CD4-positive, alpha-beta memory T cell (primary cell): ENCODE measurements around the gene SMIM36. TPM values are rescaled to one million over a fixed set of nuclear protein-coding genes. Genes with fewer than 3 reads are reported as not detected.

Experiments
- CTCF ChIA-PET: fragments of 350-600 bp; sonication (Branson Sonifier 250); formaldehyde crosslinking; loops from one replicate; lab custom pipeline; 2021; ENCODE audit warnings: inconsistent platforms; ENCODE audit not compliant: partially characterized antibody; lab: Charles Lee
- POLR2A ChIA-PET: fragments of 350-600 bp; sonication (Branson Sonifier 250); formaldehyde crosslinking; loops from one replicate; lab custom pipeline; 2021; ENCODE audit not compliant: partially characterized antibody; lab: Charles Lee
- DNase-seq, 5 donors: peaks; one replicate each; pipeline versions ENCODE4 v3.0.0 to v3.0.0-alpha.2; 2020 to 2022; ENCODE audit warnings: mixed read lengths in 1 of 5
- H3K27ac ChIP-seq: one replicate; pipeline ENCODE4 v1.7.0; 2013; ENCODE audit warnings: low read depth, low read length
- H3K27me3 ChIP-seq: 2 replicates; pipeline ENCODE4 v1.7.0; 2013; ENCODE audit warnings: mild to moderate bottlenecking, low read length, moderate library complexity; ENCODE audit not compliant: insufficient read depth
- H3K36me3 ChIP-seq: 2 replicates; pipeline ENCODE4 v1.7.0; 2013; ENCODE audit warnings: mild to moderate bottlenecking, low read length, moderate library complexity; ENCODE audit not compliant: insufficient read depth
- H3K4me1 ChIP-seq: 2 replicates; pipeline ENCODE4 v1.7.0; 2013; ENCODE audit warnings: mild to moderate bottlenecking, low read length, moderate library complexity; ENCODE audit not compliant: insufficient read depth
- H3K4me3 ChIP-seq, 2 donors: one replicate each; pipeline ENCODE4 v1.7.0; 2013; ENCODE audit warnings: low read length in 2 of 2, mild to moderate bottlenecking in 1 of 2
- H3K9me3 ChIP-seq, 2 donors: one replicate each; pipeline ENCODE4 v1.7.0; 2013; ENCODE audit warnings: low read length in 2 of 2, control low read depth in 1 of 2; ENCODE audit not compliant: control insufficient read depth in 1 of 2
- H3K27ac Mint-ChIP-seq, 7 donors: one replicate each; pipeline ENCODE4 v1.8.0; 2020 to 2021; ENCODE audit warnings: mixed read lengths in 7 of 7, mild to moderate bottlenecking in 6 of 7, inconsistent platforms in 3 of 7, moderate library complexity in 3 of 7
- H3K27me3 Mint-ChIP-seq, 2 donors: one replicate each; pipeline ENCODE4 v1.8.0; 2020 to 2021; ENCODE audit warnings: mixed read lengths in 2 of 2
- H3K36me3 Mint-ChIP-seq, 2 donors: one replicate each; pipeline ENCODE4 v1.8.0; 2020 to 2021; ENCODE audit warnings: mixed read lengths in 2 of 2, inconsistent platforms in 1 of 2, mild to moderate bottlenecking in 1 of 2
- H3K4me1 Mint-ChIP-seq, 4 donors: one replicate each; pipeline ENCODE4 v1.8.0; 2020 to 2021; ENCODE audit warnings: mixed read lengths in 4 of 4, mild to moderate bottlenecking in 1 of 4
- H3K4me3 Mint-ChIP-seq, 8 donors: one replicate each; pipeline ENCODE4 v1.8.0; 2020 to 2021; ENCODE audit warnings: mixed read lengths in 8 of 8, mild to moderate bottlenecking in 7 of 8, moderate library complexity in 6 of 8, inconsistent platforms in 3 of 8
- H3K9me3 Mint-ChIP-seq, 8 donors: one replicate each; pipeline ENCODE4 v1.8.0; 2020 to 2021; ENCODE audit warnings: mixed read lengths in 8 of 8, mild to moderate bottlenecking in 5 of 8, inconsistent platforms in 3 of 8, moderate library complexity in 1 of 8
- intact Hi-C: fragments of 100-400 bp; cut with micrococcal nuclease; formaldehyde crosslinking; loops from one replicate; pipeline ENCODE4 v1.15.1; 2023
- polyA plus RNA-seq, 2 donors: library from polyadenylated mRNA; unstranded; fragments of 300-500 nt; fragmentation: Illumina TruSeq; gene quantifications; one replicate each; pipeline ENCODE4 v1.2.3, GENCODE V29; 2021
- total RNA-seq, 2 experiments: library from RNA; stranded (reverse); gene quantifications; one replicate each; pipeline ENCODE4 v1.2.3, GENCODE V29; 2021

Gene SMIM36
- total and polyA plus RNA-seq, 4 experiments from 2014 or later = not detected

DNA sequence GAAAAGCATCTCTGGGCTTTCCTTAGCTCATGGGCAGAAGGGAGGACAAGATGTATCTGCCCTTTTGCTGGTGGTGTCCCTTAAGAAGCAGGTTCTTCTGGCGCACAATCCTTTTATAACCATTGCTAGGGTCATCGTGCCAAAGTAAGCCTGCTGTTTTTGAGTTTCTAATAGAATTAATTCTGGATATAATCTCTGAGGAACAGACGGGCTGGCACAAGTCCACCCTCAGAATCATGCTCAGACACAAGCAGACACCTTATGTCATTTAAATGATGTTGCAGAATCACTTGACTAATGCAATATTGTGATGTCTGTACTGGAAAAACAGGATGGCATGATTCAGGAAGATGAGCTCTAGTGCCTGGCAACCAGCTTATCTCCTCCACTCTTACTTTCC lies 70.9 kb downstream of the SMIM36 start:
- Histone ChIP-seq H3K36me3 (no peaks in the 10 kb centered on the region), H3K27ac (no peak overlapping the region), H3K27me3 (no peaks in the 10 kb centered on the region), H3K9me3 (no peaks in the 10 kb centered on the region), H3K4me3 (no peak overlapping the region), H3K4me1 (no peaks in the 10 kb centered on the region)
- ChIA-PET CTCF (no interaction called here), POLR2A (no interaction called here)
- no peaks in the 10 kb centered on the region for H3K36me3 Mint-ChIP-seq
- peak overlapping the region in 1 of 7 donors; percentile 42 for H3K27ac Mint-ChIP-seq
- H3K9me3 Mint-ChIP-seq = no peaks in the 10 kb centered on the region
- peaks cover 3 to 11% of the 10 kb centered on the region in 2 donors for H3K27me3 Mint-ChIP-seq
- no peak for DNase-seq
- no peaks in the 10 kb centered on the region for H3K4me1 Mint-ChIP-seq
- intact Hi-C loops = no loop called here
- no peak overlapping the region for H3K4me3 Mint-ChIP-seq

DNA sequence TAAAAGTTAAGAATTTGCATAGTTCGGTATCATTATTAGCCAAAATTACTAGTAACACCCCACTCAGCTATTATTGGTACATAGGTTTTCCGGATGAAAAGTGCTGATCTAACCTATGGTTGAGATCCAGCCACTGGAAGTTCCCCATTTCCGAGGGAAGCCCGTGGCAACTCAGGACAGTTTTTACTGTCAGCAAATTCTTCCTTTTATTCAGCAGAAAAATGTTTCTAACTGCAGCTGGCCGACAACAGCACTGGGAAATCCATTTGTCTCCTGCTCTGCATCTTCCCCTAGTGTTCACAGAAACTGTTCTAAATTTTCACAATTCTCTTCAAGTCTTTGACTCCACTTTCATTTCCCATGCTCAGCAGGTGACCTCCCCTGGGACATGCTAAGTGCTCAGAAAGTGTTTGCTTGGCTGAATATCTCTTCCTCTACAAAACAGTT lies 74.1 kb downstream of the SMIM36 start:
- Mint-ChIP-seq H3K27ac (peak overlapping the region in 1 of 7 donors; percentile 62), H3K27me3 (peaks cover 3 to 11% of the 10 kb centered on the region in 2 donors), H3K4me3 (no peak overlapping the region), H3K4me1 (peaks cover 8 to 13% (median 12%) of the 10 kb centered on the region in 4 donors), H3K36me3 (no peaks in the 10 kb centered on the region), H3K9me3 (no peaks in the 10 kb centered on the region)
- Histone ChIP-seq H3K27ac (no peak overlapping the region), H3K4me1 (peaks cover 6% of the 10 kb centered on the region), H3K36me3 (no peaks in the 10 kb centered on the region), H3K9me3 (no peaks in the 10 kb centered on the region), H3K27me3 (no peaks in the 10 kb centered on the region), H3K4me3 (no peak overlapping the region)
- intact Hi-C loops = no loop called here
- ChIA-PET POLR2A (no interaction called here), CTCF (no interaction called here)
- peak in 1 of 5 donors; percentile 31 for DNase-seq

- CTCF ChIA-PET = no interaction called here
- no peak overlapping the region for H3K27ac ChIP-seq
Observed at GRCh38 chr17:55436224-55437158, 74.8 kb downstream of the SMIM36 start.

GRCh38 chr17:55435408-55435807 lies 75.8 kb downstream of the SMIM36 start:
- peaks cover 9 to 16% (median 13%) of the 10 kb centered on the region in 4 donors for H3K4me1 Mint-ChIP-seq
- no peaks in the 10 kb centered on the region for H3K9me3 Mint-ChIP-seq
- ChIA-PET CTCF (no interaction called here), POLR2A (no interaction called here)
- no peak overlapping the region for H3K4me3 ChIP-seq
- peaks cover 6% of the 10 kb centered on the region for H3K4me1 ChIP-seq
- no peak overlapping the region for H3K27ac ChIP-seq
- H3K36me3 ChIP-seq = no peaks in the 10 kb centered on the region
- no peak overlapping the region for H3K27ac Mint-ChIP-seq
- intact Hi-C loops = no loop called here
- no peaks in the 10 kb centered on the region for H3K27me3 ChIP-seq
- H3K4me3 Mint-ChIP-seq = no peak overlapping the region
- no peaks in the 10 kb centered on the region for H3K36me3 Mint-ChIP-seq
- H3K9me3 ChIP-seq = no peaks in the 10 kb centered on the region
- peaks cover 3 to 11% of the 10 kb centered on the region in 2 donors for H3K27me3 Mint-ChIP-seq
- no peak for DNase-seq

More at GRCh38 chr17:55436224-55437158, 74.8 kb downstream of the SMIM36 start:
- no peaks in the 10 kb centered on the region for H3K9me3 ChIP-seq
- no peak overlapping the region for H3K27ac Mint-ChIP-seq
- POLR2A ChIA-PET = no interaction called here
- DNase-seq = no peak
- H3K4me3 ChIP-seq = no peak overlapping the region
- intact Hi-C loops = no loop called here
- peaks cover 9 to 16% (median 13%) of the 10 kb centered on the region in 4 donors for H3K4me1 Mint-ChIP-seq
- no peaks in the 10 kb centered on the region for H3K9me3 Mint-ChIP-seq
- H3K36me3 Mint-ChIP-seq = no peaks in the 10 kb centered on the region
- H3K27me3 Mint-ChIP-seq = peaks cover 3 to 11% of the 10 kb centered on the region in 2 donors
- peaks cover 6% of the 10 kb centered on the region for H3K4me1 ChIP-seq
- no peaks in the 10 kb centered on the region for H3K36me3 ChIP-seq
- no peak overlapping the region for H3K4me3 Mint-ChIP-seq
- no peaks in the 10 kb centered on the region for H3K27me3 ChIP-seq

- no peaks in the 10 kb centered on the region for H3K36me3 ChIP-seq
- no peak for DNase-seq
- no peaks in the 10 kb centered on the region for H3K9me3 ChIP-seq
- Mint-ChIP-seq H3K4me1 (peaks cover 9 to 16% (median 13%) of the 10 kb centered on the region in 4 donors), H3K36me3 (no peaks in the 10 kb centered on the region), H3K4me3 (no peak overlapping the region), H3K9me3 (no peaks in the 10 kb centered on the region), H3K27ac (no peak overlapping the region), H3K27me3 (peaks cover 3 to 11% of the 10 kb centered on the region in 2 donors)
- ChIA-PET CTCF (no interaction called here), POLR2A (no interaction called here)
- H3K4me3 ChIP-seq = no peak overlapping the region
- no peak overlapping the region for H3K27ac ChIP-seq
- intact Hi-C loops = no loop called here
- H3K4me1 ChIP-seq = peaks cover 6% of the 10 kb centered on the region
- H3K27me3 ChIP-seq = no peaks in the 10 kb centered on the region
Observed at GRCh38 chr17:55434721-55435120, 76.5 kb downstream of the SMIM36 start.

GRCh38 chr17:55433629-55434422 lies 77.4 kb downstream of the SMIM36 start:
- Mint-ChIP-seq H3K27me3 (peaks cover 1 to 9% of the 10 kb centered on the region in 2 donors), H3K9me3 (no peaks in the 10 kb centered on the region), H3K27ac (peak overlapping the region in 1 of 7 donors; percentile 50), H3K4me1 (peaks cover 9 to 16% (median 13%) of the 10 kb centered on the region in 4 donors), H3K4me3 (no peak overlapping the region), H3K36me3 (no peaks in the 10 kb centered on the region)
- Histone ChIP-seq H3K36me3 (no peaks in the 10 kb centered on the region), H3K27ac (no peak overlapping the region), H3K27me3 (no peaks in the 10 kb centered on the region), H3K4me3 (no peak overlapping the region), H3K9me3 (no peaks in the 10 kb centered on the region), H3K4me1 (peaks cover 6% of the 10 kb centered on the region)
- POLR2A ChIA-PET = no interaction called here
- DNase-seq = no peak
- intact Hi-C loops = no loop called here
- CTCF ChIA-PET = no interaction called here
